Peyer's patch (tissue), 4 donors: ENCODE measurements around the gene FMNL3.

Experiments
- CTCF ChIP-seq, 6 experiments: fragments of 450-650 bp in 4 of 6; fragments of 200-600 bp in 2 of 6; sonication (generic) in 1 of 6; IDR thresholded peaks; one replicate each; pipeline ENCODE4 v1.5.1; 2017 to 2019; ENCODE audit warnings: antibody characterized with exemption in 6 of 6, mild to moderate bottlenecking in 3 of 6, moderate library complexity in 1 of 6
- POLR2A ChIP-seq, 2 donors: fragments of 450-650 bp; IDR thresholded peaks; one replicate each; pipeline ENCODE4 v1.5.1; 2017; ENCODE audit warnings: antibody characterized with exemption in 2 of 2, mild to moderate bottlenecking in 2 of 2, moderate library complexity in 2 of 2

- TF ChIP-seq CTCF (IDR thresholded peaks at IDR 0.05) (peak; percentile 94 to 99 (median 99)), POLR2A (IDR thresholded peaks at IDR 0.05) (no peak)
Observed at GRCh38 chr12:49707128-49707811, at the start of gene FMNL3.
